Kidney capillary endothelial cell (primary cell): ENCODE measurements around the gene MAIP1.

Experiments used
- DNase-seq: peaks from one replicate; pipeline ENCODE4 v3.0.0-alpha.2; 2018; ENCODE audit warnings: low spot score

The MAIP1 gene

GRCh38 chr2:199950396-199950795 is 5.0 kb upstream of the MAIP1 start:
- DNase-seq = no peak

- no peak for DNase-seq
These were observed 4.4 kb upstream of the MAIP1 start for GRCh38 chr2:199951023-199951422.

GRCh38 chr2:199955007-199955338 is 409 bp upstream of the MAIP1 start:
- no peak for DNase-seq

GRCh38 chr2:199956062-199956380 is 639 bp downstream of the MAIP1 start:
- DNase-seq = no peak

GRCh38 chr2:199958014-199958413 is 2.6 kb downstream of the MAIP1 start:
- DNase-seq = no peak

- no peak for DNase-seq
These were observed 6.8 kb downstream of the MAIP1 start for GRCh38 chr2:199962203-199962602.

GRCh38 chr2:199966405-199966804 is 11.0 kb downstream of the MAIP1 start:
- DNase-seq = no peak

- DNase-seq = no peak
These were observed 11.6 kb downstream of the MAIP1 start for GRCh38 chr2:199966976-199967375.

GRCh38 chr2:199968126-199968525 is 12.7 kb downstream of the MAIP1 start:
- no peak for DNase-seq

GRCh38 chr2:199972088-199972626 is 16.8 kb downstream of the MAIP1 start:
- DNase-seq = no peak

- peak; percentile 62 for DNase-seq
These were observed 18.3 kb downstream of the MAIP1 start for GRCh38 chr2:199973703-199974102.

- DNase-seq = no peak
These were observed 20.0 kb downstream of the MAIP1 start for GRCh38 chr2:199975273-199975895.

- DNase-seq = peak; percentile 14
These were observed 22.6 kb downstream of the MAIP1 start for GRCh38 chr2:199977984-199978415.

- DNase-seq = no peak
These were observed 24.0 kb downstream of the MAIP1 start for GRCh38 chr2:199979398-199979797.

- peak; percentile 89 for DNase-seq
These were observed 24.6 kb downstream of the MAIP1 start for GRCh38 chr2:199979832-199980628.

- no peak for DNase-seq
These were observed 26.9 kb downstream of the MAIP1 start for GRCh38 chr2:199982126-199982843.

GRCh38 chr2:199983534-199983933 is 28.2 kb downstream of the MAIP1 start:
- no peak for DNase-seq

- DNase-seq = no peak
These were observed 28.8 kb downstream of the MAIP1 start for GRCh38 chr2:199984159-199984558.

GRCh38 chr2:199984755-199985154 is 29.4 kb downstream of the MAIP1 start:
- DNase-seq = no peak

GRCh38 chr2:199985625-199986207 is 30.3 kb downstream of the MAIP1 start:
- peak; percentile 53 for DNase-seq

- DNase-seq = no peak
These were observed 32.2 kb downstream of the MAIP1 start for GRCh38 chr2:199987586-199987985.

- no peak for DNase-seq
These were observed 32.8 kb downstream of the MAIP1 start for GRCh38 chr2:199988151-199988550.

GRCh38 chr2:199989822-199990221 is 34.4 kb downstream of the MAIP1 start:
- DNase-seq = no peak
